ENCODE results near the gene PROSER2.

DNA sequence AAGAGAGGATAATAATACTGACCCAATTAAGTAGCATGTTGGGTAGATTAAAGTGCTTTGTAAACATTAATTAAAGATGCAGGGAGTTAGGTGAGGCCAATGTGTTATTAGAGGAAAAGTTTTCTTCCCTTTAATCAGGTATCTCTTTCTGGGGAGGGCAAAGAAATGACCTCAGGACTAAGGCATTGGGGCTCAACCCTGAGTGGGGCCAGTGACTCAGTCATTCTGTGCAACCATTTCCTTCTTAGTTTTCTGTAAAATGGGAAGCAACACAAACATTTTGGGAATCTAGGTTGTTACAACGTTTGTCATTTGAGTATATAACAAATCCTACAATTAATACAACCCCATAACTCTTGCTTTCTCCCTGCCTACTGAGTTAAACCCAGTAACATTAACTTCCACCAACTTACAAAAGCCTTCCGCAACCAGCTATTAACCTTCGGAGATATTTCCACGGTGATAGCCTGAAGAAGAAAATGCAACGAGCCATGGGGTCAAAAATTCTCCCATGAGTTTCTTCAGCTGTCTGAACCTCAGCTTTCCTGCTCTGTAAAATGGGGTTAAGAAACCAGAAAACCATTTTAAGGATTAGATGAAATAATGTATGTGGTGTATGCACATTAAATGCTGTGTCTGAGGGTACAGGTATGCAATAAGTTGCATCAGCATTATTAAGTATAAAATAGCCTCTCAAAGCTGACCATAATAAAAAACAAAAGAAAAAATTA is 965 bp upstream of the PROSER2 start:
- TF ChIP-seq, protein P1, sequence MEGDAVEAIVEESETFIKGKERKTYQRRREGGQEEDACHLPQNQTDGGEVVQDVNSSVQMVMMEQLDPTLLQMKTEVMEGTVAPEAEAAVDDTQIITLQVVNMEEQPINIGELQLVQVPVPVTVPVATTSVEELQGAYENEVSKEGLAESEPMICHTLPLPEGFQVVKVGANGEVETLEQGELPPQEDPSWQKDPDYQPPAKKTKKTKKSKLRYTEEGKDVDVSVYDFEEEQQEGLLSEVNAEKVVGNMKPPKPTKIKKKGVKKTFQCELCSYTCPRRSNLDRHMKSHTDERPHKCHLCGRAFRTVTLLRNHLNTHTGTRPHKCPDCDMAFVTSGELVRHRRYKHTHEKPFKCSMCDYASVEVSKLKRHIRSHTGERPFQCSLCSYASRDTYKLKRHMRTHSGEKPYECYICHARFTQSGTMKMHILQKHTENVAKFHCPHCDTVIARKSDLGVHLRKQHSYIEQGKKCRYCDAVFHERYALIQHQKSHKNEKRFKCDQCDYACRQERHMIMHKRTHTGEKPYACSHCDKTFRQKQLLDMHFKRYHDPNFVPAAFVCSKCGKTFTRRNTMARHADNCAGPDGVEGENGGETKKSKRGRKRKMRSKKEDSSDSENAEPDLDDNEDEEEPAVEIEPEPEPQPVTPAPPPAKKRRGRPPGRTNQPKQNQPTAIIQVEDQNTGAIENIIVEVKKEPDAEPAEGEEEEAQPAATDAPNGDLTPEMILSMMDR (IDR thresholded peaks at IDR 0.05 in 8 of 11, conservative IDR thresholded peaks at IDR 0.05 in 3 of 11) = no peak
- no peak for TF ChIP-seq POLR2A (IDR thresholded peaks at IDR 0.05)

All from spleen (tissue), 7 donors.